GM23338 (cell line): ENCODE data around the gene PGP. TPM values are rescaled to one million over a fixed set of nuclear protein-coding genes. Genes with fewer than 3 reads are reported as not detected.

Experiments used
- CREB1 ChIP-seq: fragments of 250-450 bp; sonication (Bioruptor Pico); IDR thresholded peaks from 2 replicates; pipeline ENCODE4 v1.5.0; 2020; ENCODE audit warnings: low read depth, mild to moderate bottlenecking, moderate library complexity
- ETS1 ChIP-seq: IDR thresholded peaks from 2 replicates; pipeline ENCODE4 v1.6.1; 2016; ENCODE audit warnings: antibody characterized with exemption
- EZH2 ChIP-seq: fragments of 200-600 bp; sonication (generic); IDR thresholded peaks from one replicate; pipeline ENCODE4 v1.8.0; 2017; ENCODE audit warnings: antibody characterized with exemption, mild to moderate bottlenecking, low read depth; ENCODE audit not compliant: unreplicated experiment
- JUNB ChIP-seq: IDR thresholded peaks from one replicate; pipeline ENCODE4 v1.6.1; 2016; ENCODE audit warnings: antibody characterized with exemption; ENCODE audit not compliant: unreplicated experiment
- NANOG ChIP-seq: IDR thresholded peaks from 2 replicates; pipeline ENCODE4 v1.6.1; 2016; ENCODE audit warnings: antibody characterized with exemption, borderline replicate concordance
- POLR2AphosphoS5 ChIP-seq: IDR thresholded peaks from 2 replicates; pipeline ENCODE4 v1.6.1; 2016; ENCODE audit warnings: antibody characterized with exemption, low read depth
- STAT1 ChIP-seq: IDR thresholded peaks from one replicate; pipeline ENCODE4 v1.6.1; 2016; ENCODE audit warnings: antibody characterized with exemption; ENCODE audit not compliant: unreplicated experiment
- ZNF114 ChIP-seq: fragments of 250-450 bp; sonication (Bioruptor Pico); IDR thresholded peaks from 2 replicates; pipeline ENCODE4 v1.5.0; 2020; ENCODE audit warnings: mild to moderate bottlenecking, moderate library complexity
- ZNF331 ChIP-seq: fragments of 250-450 bp; sonication (Bioruptor Pico); IDR thresholded peaks from 2 replicates; pipeline ENCODE4 v1.5.0; 2020; ENCODE audit warnings: low read depth, mild to moderate bottlenecking, moderate library complexity
- ZNF462 ChIP-seq: fragments of 250-450 bp; sonication (Bioruptor Pico); IDR thresholded peaks from 2 replicates; pipeline ENCODE4 v1.5.0; 2020; ENCODE audit warnings: mild to moderate bottlenecking, moderate library complexity
- polyA plus RNA-seq: library from polyadenylated mRNA; unstranded; fragments of >200 nt; fragmentation: Nextera tagmentation; extraction: Ambion mirVana; gene quantifications from 2 replicates; pipeline ENCODE4 v1.2.1, GENCODE V29; 2016
- total RNA-seq: library from RNA; depleted of rRNA; stranded (reverse); fragments of >200 nt; shearing (Covaris generic); gene quantifications from 2 replicates; pipeline ENCODE4 v1.2.3, GENCODE V29; 2014

Gene PGP
- total and polyA plus RNA-seq, 2 experiments from 2014 or later, result 44.4 to 80.3 TPM

GRCh38 chr16:2234813-2235170 lies 20.2 kb upstream of the PGP start (continued):
- TF ChIP-seq ZNF462 (CRISPR knock-in tag) (no peak), CREB1 (no peak), POLR2AphosphoS5 (no peak), STAT1 (no peak), ZNF114 (CRISPR knock-in tag) (no peak), ETS1 (no peak), EZH2 (no peak), JUNB (no peak), ZNF331 (CRISPR knock-in tag) (no peak), NANOG (no peak)
